SK-N-SH treated with all-trans-retinoic acid at 6 μM for 48 hours (cell line): Measurements from ENCODE around the gene MARCHF9.

Experiments
- ATAC-seq: fragments of 200-7000 bp; cut with Tn5 transposase; 3 replicates; pipeline ENCODE4 v1.9.1; 2020; ENCODE audit warnings: mild to moderate bottlenecking, moderate library complexity
- ARNTL ChIP-seq: fragments of 450-650 bp; formaldehyde crosslinking; IDR thresholded peaks from 2 replicates; pipeline ENCODE4 v1.5.0; 2020; ENCODE audit warnings: low read depth, mild to moderate bottlenecking, moderate library complexity, borderline replicate concordance
- CREB5 ChIP-seq: fragments of 250-450 bp; sonication (Bioruptor Pico); IDR thresholded peaks from 2 replicates; pipeline ENCODE4 v1.5.1; 2020; ENCODE audit warnings: low read depth, mild to moderate bottlenecking, moderate library complexity
- CSDC2 ChIP-seq: fragments of 250-450 bp; sonication (Bioruptor Pico); IDR thresholded peaks from 2 replicates; pipeline ENCODE4 v1.5.0; 2020; ENCODE audit warnings: mild to moderate bottlenecking, moderate library complexity
- ESRRG ChIP-seq: fragments of 250-450 bp; sonication (Bioruptor Pico); IDR thresholded peaks from 2 replicates; pipeline ENCODE4 v1.6.1; 2021; ENCODE audit warnings: mild to moderate bottlenecking
- GLIS3 ChIP-seq: fragments of 250-450 bp; sonication (Bioruptor Pico); IDR thresholded peaks from 2 replicates; pipeline ENCODE4 v1.5.0; 2020; ENCODE audit warnings: mild to moderate bottlenecking, moderate library complexity
- OSR1 ChIP-seq: fragments of 250-450 bp; sonication (Bioruptor Pico); IDR thresholded peaks from 2 replicates; pipeline ENCODE4 v1.8.0; 2022; ENCODE audit warnings: moderate library complexity, mild to moderate bottlenecking, inconsistent platforms
- PATZ1 ChIP-seq: fragments of 250-450 bp; sonication (Bioruptor Pico); IDR thresholded peaks from 2 replicates; pipeline ENCODE4 v1.8.0; 2020; ENCODE audit warnings: mild to moderate bottlenecking, moderate library complexity, borderline replicate concordance
- PPARA ChIP-seq: fragments of 250-450 bp; sonication (Bioruptor Pico); IDR thresholded peaks from 2 replicates; pipeline ENCODE4 v1.5.0; 2020; ENCODE audit warnings: mild to moderate bottlenecking, borderline replicate concordance
- RARB ChIP-seq: fragments of 250-450 bp; sonication (Bioruptor Pico); IDR thresholded peaks from 2 replicates; pipeline ENCODE4 v1.8.0; 2021; ENCODE audit warnings: mild to moderate bottlenecking, moderate library complexity
- SNAI2 ChIP-seq: fragments of 250-450 bp; sonication (Bioruptor Pico); IDR thresholded peaks from 2 replicates; pipeline ENCODE4 v1.5.0; 2020; ENCODE audit warnings: mild to moderate bottlenecking, moderate library complexity
- TCF4 ChIP-seq: fragments of 250-450 bp; sonication (Bioruptor Pico); IDR thresholded peaks from 2 replicates; pipeline ENCODE4 v1.8.0; 2021; ENCODE audit warnings: mild to moderate bottlenecking, moderate library complexity, borderline replicate concordance
- TOX ChIP-seq: fragments of 250-450 bp; sonication (Bioruptor Pico); IDR thresholded peaks from 2 replicates; pipeline ENCODE4 v1.8.0; 2021; ENCODE audit warnings: mild to moderate bottlenecking, moderate library complexity, borderline replicate concordance
- ZC3H10 ChIP-seq: fragments of 250-450 bp; sonication (Bioruptor Pico); IDR thresholded peaks from 2 replicates; pipeline ENCODE4 v1.5.1; 2021; ENCODE audit warnings: mild to moderate bottlenecking, moderate library complexity
- ZFP3 ChIP-seq: fragments of 250-450 bp; sonication (Bioruptor Pico); IDR thresholded peaks from 2 replicates; pipeline ENCODE4 v1.5.0; 2020; ENCODE audit warnings: mild to moderate bottlenecking, moderate library complexity
- ZNF565 ChIP-seq: fragments of 450-650 bp; formaldehyde crosslinking; conservative IDR thresholded peaks from 2 replicates; pipeline ENCODE4 v1.5.0; 2020; ENCODE audit warnings: low read depth, mild to moderate bottlenecking, moderate library complexity
- ZNF70 ChIP-seq: fragments of 450-650 bp; formaldehyde crosslinking; IDR thresholded peaks from 2 replicates; pipeline ENCODE4 v1.5.0; 2020; ENCODE audit warnings: mild to moderate bottlenecking, moderate library complexity
- ZNF8 ChIP-seq: fragments of 450-650 bp; formaldehyde crosslinking; IDR thresholded peaks from 2 replicates; pipeline ENCODE4 v1.5.0; 2020; ENCODE audit warnings: mild to moderate bottlenecking, moderate library complexity
- TF ChIP-seq, protein P1 (sequence below): fragments of 250-450 bp; sonication (Bioruptor Pico); IDR thresholded peaks from 2 replicates; pipeline ENCODE4 v1.8.0; 2021; ENCODE audit warnings: low read depth, mild to moderate bottlenecking, moderate library complexity, borderline replicate concordance
- TF ChIP-seq, protein P2 (sequence below): fragments of 250-450 bp; sonication (Bioruptor Pico); IDR thresholded peaks from 2 replicates; pipeline ENCODE4 v1.5.0; 2020; ENCODE audit warnings: mild to moderate bottlenecking, moderate library complexity

MARCHF9 gene

GRCh38 chr12:57732270-57732669, 22.6 kb upstream of the MARCHF9 start:
- ATAC-seq, result no peak
- TF ChIP-seq ARNTL (CRISPR knock-in tag) (no peak), ZNF565 (CRISPR knock-in tag) (no peak), RARB (CRISPR knock-in tag) (no peak), CSDC2 (CRISPR knock-in tag) (no peak), ZC3H10 (CRISPR knock-in tag) (no peak)
- TF ChIP-seq, protein P1, sequence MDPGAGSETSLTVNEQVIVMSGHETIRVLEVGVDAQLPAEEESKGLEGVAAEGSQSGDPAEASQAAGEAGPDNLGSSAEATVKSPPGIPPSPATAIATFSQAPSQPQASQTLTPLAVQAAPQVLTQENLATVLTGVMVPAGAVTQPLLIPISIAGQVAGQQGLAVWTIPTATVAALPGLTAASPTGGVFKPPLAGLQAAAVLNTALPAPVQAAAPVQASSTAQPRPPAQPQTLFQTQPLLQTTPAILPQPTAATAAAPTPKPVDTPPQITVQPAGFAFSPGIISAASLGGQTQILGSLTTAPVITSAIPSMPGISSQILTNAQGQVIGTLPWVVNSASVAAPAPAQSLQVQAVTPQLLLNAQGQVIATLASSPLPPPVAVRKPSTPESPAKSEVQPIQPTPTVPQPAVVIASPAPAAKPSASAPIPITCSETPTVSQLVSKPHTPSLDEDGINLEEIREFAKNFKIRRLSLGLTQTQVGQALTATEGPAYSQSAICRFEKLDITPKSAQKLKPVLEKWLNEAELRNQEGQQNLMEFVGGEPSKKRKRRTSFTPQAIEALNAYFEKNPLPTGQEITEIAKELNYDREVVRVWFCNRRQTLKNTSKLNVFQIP (CRISPR knock-in tag), result no peak
- TF ChIP-seq, protein P2, sequence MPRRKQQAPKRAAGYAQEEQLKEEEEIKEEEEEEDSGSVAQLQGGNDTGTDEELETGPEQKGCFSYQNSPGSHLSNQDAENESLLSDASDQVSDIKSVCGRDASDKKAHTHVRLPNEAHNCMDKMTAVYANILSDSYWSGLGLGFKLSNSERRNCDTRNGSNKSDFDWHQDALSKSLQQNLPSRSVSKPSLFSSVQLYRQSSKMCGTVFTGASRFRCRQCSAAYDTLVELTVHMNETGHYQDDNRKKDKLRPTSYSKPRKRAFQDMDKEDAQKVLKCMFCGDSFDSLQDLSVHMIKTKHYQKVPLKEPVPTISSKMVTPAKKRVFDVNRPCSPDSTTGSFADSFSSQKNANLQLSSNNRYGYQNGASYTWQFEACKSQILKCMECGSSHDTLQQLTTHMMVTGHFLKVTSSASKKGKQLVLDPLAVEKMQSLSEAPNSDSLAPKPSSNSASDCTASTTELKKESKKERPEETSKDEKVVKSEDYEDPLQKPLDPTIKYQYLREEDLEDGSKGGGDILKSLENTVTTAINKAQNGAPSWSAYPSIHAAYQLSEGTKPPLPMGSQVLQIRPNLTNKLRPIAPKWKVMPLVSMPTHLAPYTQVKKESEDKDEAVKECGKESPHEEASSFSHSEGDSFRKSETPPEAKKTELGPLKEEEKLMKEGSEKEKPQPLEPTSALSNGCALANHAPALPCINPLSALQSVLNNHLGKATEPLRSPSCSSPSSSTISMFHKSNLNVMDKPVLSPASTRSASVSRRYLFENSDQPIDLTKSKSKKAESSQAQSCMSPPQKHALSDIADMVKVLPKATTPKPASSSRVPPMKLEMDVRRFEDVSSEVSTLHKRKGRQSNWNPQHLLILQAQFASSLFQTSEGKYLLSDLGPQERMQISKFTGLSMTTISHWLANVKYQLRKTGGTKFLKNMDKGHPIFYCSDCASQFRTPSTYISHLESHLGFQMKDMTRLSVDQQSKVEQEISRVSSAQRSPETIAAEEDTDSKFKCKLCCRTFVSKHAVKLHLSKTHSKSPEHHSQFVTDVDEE, result no peak

GRCh38 chr12:57732726-57733593, 21.9 kb upstream of the MARCHF9 start:
- TF ChIP-seq PATZ1 (CRISPR knock-in tag), result no peak
- TF ChIP-seq ZC3H10 (CRISPR knock-in tag), result no peak
- TF ChIP-seq TCF4, result no peak
- TF ChIP-seq RARB (CRISPR knock-in tag), result no peak
- TF ChIP-seq ZNF70, result no peak
- TF ChIP-seq, all 23 proteins: peak for 0
- no peak for ATAC-seq

- ATAC-seq, result no peak
- TF ChIP-seq ZC3H10 (CRISPR knock-in tag) (no peak), GLIS3 (no peak), RARB (CRISPR knock-in tag) (no peak), ZNF70 (no peak), OSR1 (CRISPR knock-in tag) (no peak), ZNF8 (CRISPR knock-in tag) (no peak), TCF4 (no peak), ZNF565 (CRISPR knock-in tag) (no peak)
Observed at GRCh38 chr12:57733928-57734327, 21.0 kb upstream of the MARCHF9 start.

- TF ChIP-seq SNAI2 (CRISPR knock-in tag) (no peak), ARNTL (CRISPR knock-in tag) (no peak), ZNF70 (no peak), ZFP3 (CRISPR knock-in tag) (no peak), TOX (CRISPR knock-in tag) (no peak), CSDC2 (CRISPR knock-in tag) (no peak), PPARA (CRISPR knock-in tag) (no peak), ESRRG (no peak), GLIS3 (no peak), CREB5 (CRISPR knock-in tag) (no peak)
- ATAC-seq, result no peak
Observed at GRCh38 chr12:57734591-57734990, 20.3 kb upstream of the MARCHF9 start.
